GM21526 (cell line): ENCODE measurements around the gene TRAF4.

Experiments used
- ATAC-seq: cut with Tn5 transposase; IDR thresholded peaks from one replicate; pipeline ENCODE4 v1.9.1; 2021; ENCODE audit warnings: moderate library complexity; ENCODE audit not compliant: unreplicated experiment, low FRiP score

The TRAF4 gene

GRCh38 chr17:28745786-28746411 is 2.1 kb downstream of the TRAF4 start:
- ATAC-seq: no peak

GRCh38 chr17:28746611-28747050 is 2.8 kb downstream of the TRAF4 start:
- ATAC-seq: no peak

- ATAC-seq: no peak
Observed at GRCh38 chr17:28747051-28747691, 3.4 kb downstream of the TRAF4 start.

- no peak for ATAC-seq
Observed at GRCh38 chr17:28747801-28748750, 4.3 kb downstream of the TRAF4 start.

- no peak for ATAC-seq
Observed at GRCh38 chr17:28748852-28749515, 5.2 kb downstream of the TRAF4 start.

- ATAC-seq: no peak
Observed at GRCh38 chr17:28749516-28750177, 5.8 kb downstream of the TRAF4 start.

- peak; percentile 55 for ATAC-seq
Observed at GRCh38 chr17:28750178-28751047, 6.6 kb downstream of the TRAF4 start.

- ATAC-seq: no peak
Observed at GRCh38 chr17:28751600-28752366, 8.0 kb downstream of the TRAF4 start.

GRCh38 chr17:28755486-28755885 is 11.7 kb downstream of the TRAF4 start:
- ATAC-seq: no peak

GRCh38 chr17:28756049-28756804 is 12.4 kb downstream of the TRAF4 start:
- ATAC-seq: no peak

- no peak for ATAC-seq
Observed at GRCh38 chr17:28758411-28759121, 14.8 kb downstream of the TRAF4 start.

GRCh38 chr17:28759256-28759865 is 15.6 kb downstream of the TRAF4 start:
- ATAC-seq: no peak

GRCh38 chr17:28760601-28761562 is 17.1 kb downstream of the TRAF4 start:
- no peak for ATAC-seq

- ATAC-seq: no peak
Observed at GRCh38 chr17:28763137-28763799, 19.5 kb downstream of the TRAF4 start.

- ATAC-seq: no peak
Observed at GRCh38 chr17:28763804-28764266, 20.0 kb downstream of the TRAF4 start.
